Uterus (tissue), 4 donors: ENCODE measurements around the gene FSIP1. TPM values are rescaled to one million over a fixed set of nuclear protein-coding genes. Genes with fewer than 3 reads are reported as not detected.
"Not testable (repeated sequence)": the region's sequence is repeated elsewhere in the genome, so short reads cannot be mapped to it uniquely, and the experiment has no call there.

Experiments
- DNase-seq, 2 donors: peaks; one replicate each; pipeline ENCODE4 v3.0.0-alpha.2; 2019 to 2020
- H3K27ac ChIP-seq, 2 donors: fragments of 200-600 bp; sonication (generic); 1 replicate in 1 of 2; 2 replicates in 1 of 2; pipeline ENCODE4 v1.5.1; 2016 to 2018
- H3K27me3 ChIP-seq, 2 donors: fragments of 200-600 bp; sonication (generic); one replicate each; pipeline ENCODE4 v1.5.1; 2018 to 2019; ENCODE audit warnings: control low read depth in 1 of 2
- H3K36me3 ChIP-seq, 2 donors: fragments of 200-600 bp; sonication (generic); one replicate each; pipeline ENCODE4 v1.5.1; 2019; ENCODE audit warnings: control low read depth in 1 of 2
- H3K4me1 ChIP-seq, 2 donors: fragments of 200-600 bp; sonication (generic); one replicate each; pipeline ENCODE4 v1.5.1; 2018 to 2019; ENCODE audit warnings: control low read depth in 1 of 2
- H3K4me3 ChIP-seq, 2 donors: fragments of 200-600 bp; sonication (generic); 1 replicate in 1 of 2; 2 replicates in 1 of 2; pipeline ENCODE4 v1.5.1; 2018 to 2019; ENCODE audit warnings: mild to moderate bottlenecking in 1 of 2
- H3K9me3 ChIP-seq, 2 donors: fragments of 200-600 bp; sonication (generic); one replicate each; pipeline ENCODE4 v1.5.1; 2019; ENCODE audit warnings: control low read depth in 1 of 2
- CTCF ChIP-seq, 4 experiments: fragments of 200-600 bp in 2 of 4; fragments of 450-650 bp in 2 of 4; sonication (generic) in 2 of 4; IDR thresholded peaks; one replicate each; pipeline ENCODE4 v1.5.1; 2016 to 2019; ENCODE audit warnings: antibody characterized with exemption in 4 of 4, mild to moderate bottlenecking in 2 of 4, moderate library complexity in 1 of 4
- POLR2A ChIP-seq, 2 donors: fragments of 450-650 bp; IDR thresholded peaks; one replicate each; pipeline ENCODE4 v1.6.1; 2016; ENCODE audit warnings: antibody characterized with exemption in 2 of 2, mild to moderate bottlenecking in 1 of 2, moderate library complexity in 1 of 2
- intact Hi-C: fragments of 100-400 bp; cut with DNase I; formaldehyde crosslinking; loops from one replicate; pipeline ENCODE4 v1.15.1; 2023; ENCODE audit warnings: low total_unique reads
- total RNA-seq, 4 donors: library from RNA; depleted of rRNA in 3 of 4; stranded (reverse); fragments of >200 nt in 3 of 4; gene quantifications; one replicate each; pipeline versions ENCODE4 v1.1.0 to v1.2.4, GENCODE V29; 2014 to 2023
- donor health status: DM: yes; HTN: yes; CAD: no.

Gene FSIP1
- total RNA-seq, 4 donors from 2014 or later = 0.77 to 4.3 (median 2.6) TPM

GRCh38 chr15:39820050-39820602, 37.5 kb upstream of the FSIP1 start:
- Histone ChIP-seq H3K9me3 (no peaks in the 10 kb centered on the region), H3K4me1 (no peaks in the 10 kb centered on the region), H3K36me3 (no peaks in the 10 kb centered on the region), H3K27me3 (no peaks in the 10 kb centered on the region), H3K27ac (no peak overlapping the region), H3K4me3 (no peak overlapping the region)
- TF ChIP-seq CTCF (IDR thresholded peaks at IDR 0.05) (no peak), POLR2A (IDR thresholded peaks at IDR 0.05) (no peak)
- intact Hi-C loops = no loop called here
- DNase-seq = no peak

- Histone ChIP-seq H3K27ac (no peak overlapping the region), H3K4me3 (no peak overlapping the region), H3K4me1 (no peaks in the 10 kb centered on the region), H3K27me3 (no peaks in the 10 kb centered on the region), H3K36me3 (no peaks in the 10 kb centered on the region), H3K9me3 (no peaks in the 10 kb centered on the region)
- TF ChIP-seq CTCF (IDR thresholded peaks at IDR 0.05) = no peak
- TF ChIP-seq POLR2A (IDR thresholded peaks at IDR 0.05) = no peak
- DNase-seq = no peak
- intact Hi-C loops = no loop called here
Measured at GRCh38 chr15:39819533-39819932, 36.9 kb upstream of the FSIP1 start.

- H3K9me3 ChIP-seq = no peaks in the 10 kb centered on the region
- no peaks in the 10 kb centered on the region for H3K36me3 ChIP-seq
- H3K4me1 ChIP-seq = no peaks in the 10 kb centered on the region
- TF ChIP-seq CTCF (IDR thresholded peaks at IDR 0.05) (no peak), POLR2A (IDR thresholded peaks at IDR 0.05) (no peak)
- H3K4me3 ChIP-seq = no peak overlapping the region
- intact Hi-C loops = no loop called here
- H3K27me3 ChIP-seq = no peaks in the 10 kb centered on the region
- H3K27ac ChIP-seq = no peak overlapping the region
- no peak for DNase-seq
Measured at GRCh38 chr15:39817892-39818291, 35.3 kb upstream of the FSIP1 start.

- no peaks in the 10 kb centered on the region for H3K36me3 ChIP-seq
- intact Hi-C loops = no loop called here
Measured at GRCh38 chr15:39814489-39814888, 31.8 kb upstream of the FSIP1 start.

GRCh38 chr15:39812651-39813050, 30.0 kb upstream of the FSIP1 start:
- H3K4me1 ChIP-seq, H3K4me3 ChIP-seq, H3K27me3 ChIP-seq, DNase-seq, H3K36me3 ChIP-seq, H3K9me3 ChIP-seq, intact Hi-C loops, H3K27ac ChIP-seq: not testable (repeated sequence)

More at GRCh38 chr15:39814489-39814888, 31.8 kb upstream of the FSIP1 start:
- no peaks in the 10 kb centered on the region for H3K27me3 ChIP-seq
- H3K9me3 ChIP-seq = no peaks in the 10 kb centered on the region
- H3K4me1 ChIP-seq = no peaks in the 10 kb centered on the region
- no peak overlapping the region for H3K4me3 ChIP-seq
- DNase-seq = no peak
- no peak for TF ChIP-seq POLR2A (IDR thresholded peaks at IDR 0.05)
- TF ChIP-seq CTCF (IDR thresholded peaks at IDR 0.05) = no peak
- H3K27ac ChIP-seq = no peak overlapping the region

- TF ChIP-seq POLR2A (IDR thresholded peaks at IDR 0.05) (no peak), CTCF (IDR thresholded peaks at IDR 0.05) (no peak)
- DNase-seq = no peak
- Histone ChIP-seq H3K9me3 (no peaks in the 10 kb centered on the region), H3K27me3 (no peaks in the 10 kb centered on the region), H3K36me3 (no peaks in the 10 kb centered on the region), H3K4me1 (no peaks in the 10 kb centered on the region), H3K4me3 (no peak overlapping the region), H3K27ac (no peak overlapping the region)
- intact Hi-C loops = no loop called here
Measured at GRCh38 chr15:39808909-39809308, 26.3 kb upstream of the FSIP1 start.
